ENCODE data around the gene DGCR6.
"Not testable (repeated sequence)": the region's sequence is repeated elsewhere in the genome, so short reads cannot be mapped to it uniquely, and the experiment has no call there.

Gene DGCR6

DNA sequence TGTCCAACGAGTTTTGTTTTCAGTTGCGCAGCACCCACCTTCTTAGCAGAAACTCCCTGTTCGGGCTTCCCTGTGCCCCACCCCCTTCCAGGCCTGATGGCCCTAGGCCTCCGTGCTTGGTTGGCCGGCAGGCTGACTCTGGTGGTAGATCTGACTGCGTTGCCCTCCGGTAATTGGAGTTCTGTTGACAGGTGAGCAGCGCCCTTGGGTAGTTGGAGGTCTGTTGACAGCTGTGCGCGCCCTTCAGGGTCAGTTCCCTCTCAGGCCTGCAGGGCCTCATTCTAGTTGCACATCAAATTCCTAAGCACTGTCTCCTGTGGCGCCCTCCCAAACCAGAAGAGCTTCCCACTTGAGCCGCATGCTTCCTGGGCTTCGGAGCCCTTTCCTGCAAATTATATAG lies 776 bp downstream of the DGCR6 start:
- H3K4me1 ChIP-seq (ENCODE audit: control insufficient read depth in 1 of 2, insufficient read depth in 1 of 2, low read depth in 1 of 2, low read length in 1 of 2), result no peaks in the 10 kb centered on the region
- H3K9me3 ChIP-seq, result no peaks in the 10 kb centered on the region
- TF ChIP-seq, protein P1, sequence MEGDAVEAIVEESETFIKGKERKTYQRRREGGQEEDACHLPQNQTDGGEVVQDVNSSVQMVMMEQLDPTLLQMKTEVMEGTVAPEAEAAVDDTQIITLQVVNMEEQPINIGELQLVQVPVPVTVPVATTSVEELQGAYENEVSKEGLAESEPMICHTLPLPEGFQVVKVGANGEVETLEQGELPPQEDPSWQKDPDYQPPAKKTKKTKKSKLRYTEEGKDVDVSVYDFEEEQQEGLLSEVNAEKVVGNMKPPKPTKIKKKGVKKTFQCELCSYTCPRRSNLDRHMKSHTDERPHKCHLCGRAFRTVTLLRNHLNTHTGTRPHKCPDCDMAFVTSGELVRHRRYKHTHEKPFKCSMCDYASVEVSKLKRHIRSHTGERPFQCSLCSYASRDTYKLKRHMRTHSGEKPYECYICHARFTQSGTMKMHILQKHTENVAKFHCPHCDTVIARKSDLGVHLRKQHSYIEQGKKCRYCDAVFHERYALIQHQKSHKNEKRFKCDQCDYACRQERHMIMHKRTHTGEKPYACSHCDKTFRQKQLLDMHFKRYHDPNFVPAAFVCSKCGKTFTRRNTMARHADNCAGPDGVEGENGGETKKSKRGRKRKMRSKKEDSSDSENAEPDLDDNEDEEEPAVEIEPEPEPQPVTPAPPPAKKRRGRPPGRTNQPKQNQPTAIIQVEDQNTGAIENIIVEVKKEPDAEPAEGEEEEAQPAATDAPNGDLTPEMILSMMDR (IDR thresholded peaks at IDR 0.05), result no peak
- H3K4me3 ChIP-seq (ENCODE audit: low read depth in 1 of 2, low read length in 1 of 2), result no peak overlapping the region
- H3K27ac ChIP-seq, result no peak overlapping the region
- H3K27me3 ChIP-seq, result no peaks in the 10 kb centered on the region
- no peaks in the 10 kb centered on the region for H3K36me3 ChIP-seq

DNA sequence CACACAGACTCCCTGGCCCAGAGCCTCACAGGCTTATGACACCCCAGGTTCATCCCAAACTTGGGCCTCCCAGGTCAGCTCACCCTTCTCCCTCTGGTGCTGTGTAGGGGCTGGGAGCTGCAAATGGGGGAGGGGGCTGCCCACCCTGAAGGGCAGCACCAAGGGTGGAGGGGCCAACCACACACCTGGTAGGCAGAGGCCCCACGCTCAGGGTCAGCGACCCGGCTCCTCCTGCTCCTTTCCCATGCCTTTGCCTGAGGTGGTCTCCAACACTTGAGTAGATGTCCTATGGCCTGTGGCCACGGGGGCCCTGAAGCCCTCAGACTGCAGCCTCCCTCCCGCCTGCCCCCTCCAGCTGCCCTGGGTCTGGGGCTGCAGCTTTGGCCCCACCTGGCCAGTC lies 3.4 kb downstream of the DGCR6 start:
- Histone ChIP-seq H3K27me3 (no peaks in the 10 kb centered on the region), H3K9me3 (no peaks in the 10 kb centered on the region), H3K36me3 (no peaks in the 10 kb centered on the region), H3K4me1 (ENCODE audit: control insufficient read depth in 1 of 2, insufficient read depth in 1 of 2, low read depth in 1 of 2, low read length in 1 of 2) (no peaks in the 10 kb centered on the region), H3K4me3 (ENCODE audit: low read depth in 1 of 2, low read length in 1 of 2) (no peak overlapping the region), H3K27ac (no peak overlapping the region)
- TF ChIP-seq, protein P1 (IDR thresholded peaks at IDR 0.05), result no peak

DNA sequence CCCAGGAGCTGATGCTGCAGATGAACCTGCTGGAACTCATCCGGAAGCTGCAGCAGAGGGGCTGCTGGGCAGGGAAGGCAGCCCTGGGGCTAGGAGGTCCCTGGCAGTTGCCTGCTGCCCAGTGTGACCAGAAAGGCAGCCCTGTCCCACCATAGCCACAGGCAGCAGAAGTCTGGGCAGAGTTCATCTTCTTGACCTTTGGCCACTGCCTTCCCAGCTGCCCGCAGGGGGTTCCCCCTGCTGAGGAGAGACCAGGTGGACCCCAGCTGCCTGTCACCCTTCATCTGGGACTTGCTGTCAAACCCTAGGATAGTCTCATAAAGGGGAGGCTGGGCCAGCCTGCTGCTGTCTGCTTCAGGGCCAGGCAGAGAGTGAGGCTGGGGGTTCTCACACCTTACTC lies 5.4 kb downstream of the DGCR6 start:
- H3K36me3 ChIP-seq; H3K9me3 ChIP-seq; H3K4me1 ChIP-seq (ENCODE audit: control insufficient read depth in 1 of 2, insufficient read depth in 1 of 2, low read depth in 1 of 2, low read length in 1 of 2); H3K27me3 ChIP-seq; H3K27ac ChIP-seq; H3K4me3 ChIP-seq (ENCODE audit: low read depth in 1 of 2, low read length in 1 of 2): not testable (repeated sequence)

DNA sequence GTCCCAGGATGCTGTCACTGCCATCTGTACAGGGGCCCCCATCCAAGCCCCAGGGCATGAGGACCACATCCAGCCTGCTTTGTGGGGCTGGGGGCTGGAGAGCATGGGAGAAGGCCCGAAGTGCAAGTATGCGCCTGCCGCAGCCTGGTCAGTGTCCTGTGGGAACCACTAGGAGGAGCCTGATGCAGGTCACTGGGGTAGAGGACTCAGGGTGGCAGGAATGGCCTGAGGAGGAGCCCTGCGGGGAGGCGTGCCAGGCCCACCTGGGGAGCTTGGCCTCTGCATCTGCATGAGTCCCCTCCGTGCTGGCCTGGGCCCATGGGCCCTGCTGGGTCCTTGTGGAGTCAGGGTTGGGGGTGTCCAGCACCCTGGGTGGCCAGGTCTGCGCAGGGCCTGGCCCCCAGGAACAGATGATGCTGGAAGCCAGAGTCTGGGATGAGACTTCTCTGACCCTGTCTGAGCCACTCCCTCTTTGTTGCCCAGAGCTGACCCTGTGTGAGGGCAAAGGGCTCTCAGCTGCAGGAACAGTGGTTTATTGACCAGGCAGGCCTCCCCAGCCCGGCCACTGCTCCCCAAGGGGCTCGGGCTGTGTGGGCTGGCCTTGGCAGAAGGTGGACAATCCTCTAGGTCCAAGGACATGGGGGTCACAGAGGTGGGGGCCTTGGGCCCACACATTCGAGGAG lies 6.3 kb downstream of the DGCR6 start:
- H3K4me3 ChIP-seq (ENCODE audit: low read depth in 1 of 2, low read length in 1 of 2); H3K27me3 ChIP-seq; H3K36me3 ChIP-seq; H3K27ac ChIP-seq; H3K9me3 ChIP-seq; H3K4me1 ChIP-seq (ENCODE audit: control insufficient read depth in 1 of 2, insufficient read depth in 1 of 2, low read depth in 1 of 2, low read length in 1 of 2): not testable (repeated sequence)

DNA sequence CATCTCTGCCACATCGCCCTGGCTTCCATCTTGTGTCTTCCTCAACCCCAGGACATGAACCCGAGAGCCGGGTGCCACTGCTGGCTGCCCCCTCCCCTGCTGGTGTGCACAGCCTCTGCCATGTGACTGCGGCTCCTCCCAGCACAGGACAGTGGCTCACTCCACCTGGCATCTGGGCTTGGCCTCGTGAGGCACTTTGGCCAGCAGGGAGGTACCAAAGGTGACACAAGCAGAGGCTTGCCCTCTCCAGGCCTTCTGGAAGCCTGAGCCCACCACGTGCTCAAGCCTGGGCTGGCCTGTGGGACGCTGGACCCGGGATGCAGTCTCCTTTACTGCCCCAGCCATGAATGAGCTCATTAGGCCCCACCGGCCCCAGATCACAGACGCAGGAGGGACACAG lies 8.4 kb downstream of the DGCR6 start:
- not testable (repeated sequence) for H3K4me1 ChIP-seq (ENCODE audit: control insufficient read depth in 1 of 2, insufficient read depth in 1 of 2, low read depth in 1 of 2, low read length in 1 of 2)

DNA sequence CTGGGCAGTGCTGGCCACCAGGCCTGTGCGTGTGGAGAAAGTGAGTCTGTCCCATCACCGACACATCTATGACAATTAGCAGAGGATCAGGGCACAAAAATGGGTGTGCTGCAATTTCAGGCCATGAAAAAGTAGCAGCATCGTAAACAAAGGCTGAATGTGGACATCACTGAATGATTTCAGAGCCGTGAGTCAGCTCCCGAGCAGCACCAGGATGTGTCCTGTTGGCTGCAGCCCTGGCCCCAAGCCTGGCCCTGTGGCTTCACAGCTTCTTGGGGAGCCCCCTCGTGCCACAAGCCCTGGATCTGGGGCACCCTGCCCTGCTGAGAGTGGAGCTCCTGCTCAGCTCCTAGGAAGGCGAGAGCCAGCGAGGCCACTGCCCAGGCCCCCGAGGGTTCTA lies 9.4 kb downstream of the DGCR6 start:
- not testable (repeated sequence) for H3K9me3 ChIP-seq; H3K4me1 ChIP-seq (ENCODE audit: control insufficient read depth in 1 of 2, insufficient read depth in 1 of 2, low read depth in 1 of 2, low read length in 1 of 2); H3K27ac ChIP-seq; H3K4me3 ChIP-seq (ENCODE audit: low read depth in 1 of 2, low read length in 1 of 2); H3K36me3 ChIP-seq; H3K27me3 ChIP-seq

More for the DNA sequence above, 8.4 kb downstream of the DGCR6 start:
- not testable (repeated sequence) for H3K9me3 ChIP-seq; H3K27ac ChIP-seq; H3K36me3 ChIP-seq; H3K4me3 ChIP-seq (ENCODE audit: low read depth in 1 of 2, low read length in 1 of 2); H3K27me3 ChIP-seq

DNA sequence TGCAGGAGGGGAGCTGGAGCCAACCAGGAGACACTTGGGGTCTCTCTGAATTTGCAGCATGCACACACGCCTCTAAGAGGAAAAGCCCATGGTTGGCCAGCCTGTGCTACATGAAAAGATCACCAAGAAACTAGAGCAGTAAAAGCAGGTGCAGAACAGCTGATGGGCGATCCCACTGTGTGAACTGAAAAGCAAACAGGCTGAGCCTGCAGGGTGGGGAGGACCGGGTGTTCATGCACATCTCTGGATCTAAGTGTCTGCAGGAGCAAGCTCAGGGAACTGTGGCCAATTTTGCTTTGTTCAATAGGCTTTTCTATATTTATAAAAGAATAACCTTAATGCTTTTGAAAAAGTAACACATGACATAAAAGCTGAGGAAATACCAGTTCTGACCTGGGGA lies 11.7 kb downstream of the DGCR6 start:
- H3K36me3 ChIP-seq; H3K4me3 ChIP-seq (ENCODE audit: low read depth in 1 of 2, low read length in 1 of 2); H3K4me1 ChIP-seq (ENCODE audit: control insufficient read depth in 1 of 2, insufficient read depth in 1 of 2, low read depth in 1 of 2, low read length in 1 of 2); H3K27me3 ChIP-seq; H3K27ac ChIP-seq; H3K9me3 ChIP-seq: not testable (repeated sequence)

DNA sequence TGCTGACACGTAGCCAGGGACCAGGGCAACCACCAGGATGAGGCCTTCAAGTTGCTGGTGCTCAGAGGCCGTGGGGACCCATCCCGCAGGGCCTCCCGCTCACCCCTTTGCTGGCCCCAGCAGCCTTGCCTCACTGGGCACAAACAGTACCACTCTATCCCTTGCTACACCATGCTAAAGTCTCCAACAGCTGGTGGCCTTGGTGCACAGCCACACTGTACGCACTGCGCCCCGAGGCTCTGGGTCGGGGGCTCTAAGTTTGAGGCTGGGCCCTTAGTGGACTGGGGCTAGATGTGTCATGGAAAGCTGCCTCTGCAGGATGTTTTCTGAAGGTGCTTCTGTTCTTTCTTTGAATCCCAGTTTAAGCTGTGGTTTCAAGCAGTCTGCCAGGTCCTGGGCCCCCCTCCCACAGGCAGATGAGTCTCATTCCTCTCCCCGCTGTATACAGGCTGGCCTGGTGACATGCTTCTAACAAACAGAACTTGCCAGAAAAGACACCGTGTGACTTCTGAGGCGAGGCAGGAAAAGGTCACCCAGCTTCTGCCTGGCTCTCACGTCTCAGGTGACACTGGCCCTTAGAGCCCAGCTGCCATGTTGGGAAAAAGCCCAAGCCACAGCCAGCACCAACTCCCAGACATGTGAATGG lies 14.3 kb downstream of the DGCR6 start:
- not testable (repeated sequence) for H3K27me3 ChIP-seq; H3K27ac ChIP-seq; H3K4me3 ChIP-seq (ENCODE audit: low read depth in 1 of 2, low read length in 1 of 2); H3K9me3 ChIP-seq; H3K4me1 ChIP-seq (ENCODE audit: control insufficient read depth in 1 of 2, insufficient read depth in 1 of 2, low read depth in 1 of 2, low read length in 1 of 2); H3K36me3 ChIP-seq

Measured in neutrophil (primary cell).